NB4 (cell line): ENCODE measurements around the gene ENTPD3.

Source experiments
- CTCF ChIP-seq: IDR thresholded peaks from one replicate; pipeline ENCODE4 v1.5.1; 2012; ENCODE audit warnings: low read depth, low read length
- MAX ChIP-seq: IDR thresholded peaks from 2 replicates; pipeline ENCODE4 v1.6.1; 2011; ENCODE audit warnings: low read depth, low read length
- MYC ChIP-seq: IDR thresholded peaks from 2 replicates; pipeline ENCODE4 v1.6.1; 2011; ENCODE audit warnings: low read depth, low read length
- POLR2A ChIP-seq: IDR thresholded peaks from 2 replicates; pipeline ENCODE4 v1.6.1; 2011; ENCODE audit warnings: mild to moderate bottlenecking; ENCODE audit not compliant: insufficient read length; ENCODE audit errors: extremely low read depth

DNA sequence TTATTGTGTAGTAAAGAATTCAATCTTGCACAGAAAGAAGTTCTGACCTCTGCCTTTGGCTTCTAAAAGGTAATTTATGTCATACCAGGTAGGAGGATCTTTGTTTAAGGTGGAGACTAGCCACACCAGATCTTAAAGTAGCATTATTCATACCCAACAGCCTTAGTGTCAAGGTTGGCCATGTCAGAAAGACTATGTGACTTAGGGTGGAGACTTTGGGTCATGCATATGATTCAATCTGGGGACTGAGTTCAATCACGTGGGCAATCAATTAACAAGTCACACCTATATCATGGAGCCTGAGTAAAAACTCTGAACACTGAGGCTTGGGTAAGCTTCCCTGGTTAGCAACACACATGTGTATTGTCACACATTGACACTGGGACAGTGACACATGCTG, 28.5 kb upstream of the ENTPD3 start:
- no peak for TF ChIP-seq POLR2A
- no peak for TF ChIP-seq MYC
- TF ChIP-seq CTCF, result no peak
- TF ChIP-seq MAX, result no peak
